Panc1 (cell line): ENCODE measurements around the gene HPN. TPM values are rescaled to one million over a fixed set of nuclear protein-coding genes. Genes with fewer than 3 reads are reported as not detected.

Source experiments
- ATAC-seq: fragments of 200-7000 bp; cut with Tn5 transposase; 2 replicates; pipeline ENCODE4 v1.9.1; 2020; ENCODE audit warnings: mild to moderate bottlenecking, moderate library complexity
- BruUV-seq: library from RNA; stranded (reverse); fragments of 400-500 nt; replicated peaks from 2 replicates; lab custom pipeline; 2021; lab: Mats Ljungman, UMichigan
- CTCF ChIA-PET: fragments of 300-600 bp; sonication (Branson Sonifier 250); formaldehyde crosslinking; loops from one replicate; lab custom pipeline; 2022; ENCODE audit warnings: antibody characterized with exemption; lab: Charles Lee
- POLR2A ChIA-PET: fragments of 300-600 bp; sonication (Branson Sonifier 250); formaldehyde crosslinking; loops from one replicate; lab custom pipeline; 2022; ENCODE audit warnings: antibody characterized with exemption; lab: Charles Lee
- DNase-seq: peaks from one replicate; pipeline ENCODE4 v3.0.0-alpha.2; 2010; ENCODE audit warnings: low read depth, low spot score
- H3K27ac ChIP-seq: 2 replicates; pipeline ENCODE4 v1.5.1; 2011; ENCODE audit warnings: mild to moderate bottlenecking, low read length, inconsistent platforms
- H3K27me3 ChIP-seq: fragments of 200-500 bp; sonication (Bioruptor generic); 2 replicates; pipeline ENCODE4 v1.6.0; 2014; ENCODE audit warnings: low read length, inconsistent platforms; ENCODE audit not compliant: control insufficient read depth, insufficient read depth
- H3K36me3 ChIP-seq: fragments of 200-500 bp; sonication (Bioruptor generic); 2 replicates; pipeline ENCODE4 v1.5.1; 2014; ENCODE audit warnings: inconsistent platforms, mild to moderate bottlenecking, low read length, moderate library complexity; ENCODE audit not compliant: control insufficient read depth, insufficient read depth
- H3K4me1 ChIP-seq: 2 replicates; pipeline ENCODE4 v1.5.1; 2011; ENCODE audit warnings: inconsistent platforms, mild to moderate bottlenecking, low read length, moderate library complexity; ENCODE audit not compliant: control insufficient read depth, insufficient read depth
- H3K4me3 ChIP-seq, 2 experiments: 2 replicates each; pipeline ENCODE4 v1.5.1; 2011 to 2012; ENCODE audit warnings: low read depth in 2 of 2, low read length in 2 of 2, mild to moderate bottlenecking in 2 of 2, inconsistent platforms in 1 of 2, moderate library complexity in 1 of 2
- H3K9me3 ChIP-seq: fragments of 200-500 bp; sonication (Bioruptor generic); 2 replicates; pipeline ENCODE4 v1.5.1; 2014; ENCODE audit warnings: low read depth, mild to moderate bottlenecking, inconsistent platforms, low read length, moderate library complexity; ENCODE audit not compliant: control insufficient read depth, insufficient read depth
- CTCF ChIP-seq: fragments of 450-650 bp; IDR thresholded peaks from 2 replicates; pipeline ENCODE4 v1.5.1; 2017; ENCODE audit warnings: mild to moderate bottlenecking
- POLR2AphosphoS5 ChIP-seq: IDR thresholded peaks from 2 replicates; pipeline ENCODE4 v1.6.1; 2012; ENCODE audit warnings: mild to moderate bottlenecking, low read depth, low read length, moderate library complexity
- REST ChIP-seq, 2 experiments: IDR thresholded peaks; 2 replicates each; pipeline ENCODE4 v1.6.1; 2011 to 2012; ENCODE audit warnings: low read depth in 2 of 2, control low read depth in 1 of 2, low read length in 1 of 2, mild to moderate bottlenecking in 1 of 2, moderate library complexity in 1 of 2; ENCODE audit not compliant: insufficient read depth in 1 of 2
- SIN3A ChIP-seq: IDR thresholded peaks from 2 replicates; pipeline ENCODE4 v1.6.1; 2012; ENCODE audit warnings: low read depth, mild to moderate bottlenecking, low read length, moderate library complexity, borderline replicate concordance; ENCODE audit not compliant: insufficient read depth
- TCF7L2 ChIP-seq: IDR thresholded peaks from 2 replicates; pipeline ENCODE4 v1.6.1; 2011; ENCODE audit warnings: mild to moderate bottlenecking, low read depth, low read length, inconsistent platforms
- in situ Hi-C: cut with HindIII; loops from 2 replicates; pipeline ENCODE4 v1.10.0; 2016; ENCODE audit warnings: low sequenced_read_pairs, low pct_unique_long_range_greater_than_20kb
- intact Hi-C: fragments of 100-400 bp; cut with micrococcal nuclease; formaldehyde crosslinking; loops from one replicate; pipeline ENCODE4 v1.10.0; 2022; ENCODE audit not compliant: unreplicated experiment
- total RNA-seq: library from RNA; stranded (reverse); gene quantifications from one replicate; pipeline ENCODE4 v1.2.1, GENCODE V29; 2021; ENCODE audit not compliant: unreplicated experiment

The HPN gene
- total RNA-seq, 1 experiment from 2014 or later: 0.08 TPM

GRCh38 chr19:35026418-35026817 lies 15.1 kb upstream of the HPN start:
- CTCF ChIA-PET: no interaction called here
- no peaks in the 10 kb centered on the region; the same call in 1 of the 2 replicates for H3K27me3 ChIP-seq
- POLR2A ChIA-PET: no interaction called here
- no peak overlapping the region for H3K27ac ChIP-seq
- DNase-seq: no peak
- no peak overlapping the region for H3K4me3 ChIP-seq
- no peak for ATAC-seq
- H3K4me1 ChIP-seq: peaks cover 9% of the 10 kb centered on the region
- TF ChIP-seq TCF7L2: no peak
- no peak for TF ChIP-seq CTCF
- TF ChIP-seq REST (IDR thresholded peaks at IDR 0.05; ENCODE audit: insufficient read depth in 1 of 2, low read depth in 2 of 2, low read length in 1 of 2): no peak
- no peak for TF ChIP-seq SIN3A
- no peak for TF ChIP-seq POLR2AphosphoS5
- H3K36me3 ChIP-seq: no peaks in the 10 kb centered on the region; the same call in 1 of the 2 replicates
- no peaks in the 10 kb centered on the region for H3K9me3 ChIP-seq
- intact Hi-C loops: no loop called here
- no TSS peak for BruUV-seq
- in situ Hi-C loops: no loop called here

- no peak overlapping the region for H3K27ac ChIP-seq
- TF ChIP-seq POLR2AphosphoS5 (no peak), SIN3A (no peak), REST (IDR thresholded peaks at IDR 0.05; ENCODE audit: insufficient read depth in 1 of 2, low read depth in 2 of 2, low read length in 1 of 2) (no peak), TCF7L2 (no peak), CTCF (no peak)
- H3K27me3 ChIP-seq: peaks cover under 1% of the 10 kb centered on the region; the same call in 1 of the 2 replicates
- ChIA-PET CTCF (interaction anchor here (0.6 to 1.6 kb wide), 3 partner anchors 11 to 64 kb away, joined by 3 to 4 read pairs (median 4); no protein-coding TSS in a partner anchor), POLR2A (no interaction called here)
- DNase-seq (no peak), ATAC-seq (no peak)
- H3K4me1 ChIP-seq: peaks cover 9% of the 10 kb centered on the region
- in situ Hi-C loops: no loop called here
- intact Hi-C loops: no loop called here
- H3K36me3 ChIP-seq: no peaks in the 10 kb centered on the region; the same call in 1 of the 2 replicates
- no TSS peak for BruUV-seq
- H3K4me3 ChIP-seq: no peak overlapping the region
- H3K9me3 ChIP-seq: no peaks in the 10 kb centered on the region
These were observed 14.5 kb upstream of the HPN start for GRCh38 chr19:35027009-35027408.
